ENCODE data around the gene CRIP2. TPM values are rescaled to one million over a fixed set of nuclear protein-coding genes. Genes with fewer than 3 reads are reported as not detected.

Gene CRIP2
- total and polyA plus RNA-seq, 9 of the 15 experiments (the other 6 are each of a cell fraction or from before 2014, with no cell fraction given): 0.18 to 2.0 (median 0.69) TPM; not detected in 1

- peaks cover 57% of the 10 kb centered on the region; the same call in 1 of the 3 replicates for H3K36me3 ChIP-seq (ENCODE audit: control insufficient read depth, insufficient read depth, low read length)
- in situ Hi-C loops (cut with MboI): no loop called here
- ATAC-seq: no peak
These were observed 25.1 kb upstream of the CRIP2 start for GRCh38 chr14:105449276-105450122.

DNA sequence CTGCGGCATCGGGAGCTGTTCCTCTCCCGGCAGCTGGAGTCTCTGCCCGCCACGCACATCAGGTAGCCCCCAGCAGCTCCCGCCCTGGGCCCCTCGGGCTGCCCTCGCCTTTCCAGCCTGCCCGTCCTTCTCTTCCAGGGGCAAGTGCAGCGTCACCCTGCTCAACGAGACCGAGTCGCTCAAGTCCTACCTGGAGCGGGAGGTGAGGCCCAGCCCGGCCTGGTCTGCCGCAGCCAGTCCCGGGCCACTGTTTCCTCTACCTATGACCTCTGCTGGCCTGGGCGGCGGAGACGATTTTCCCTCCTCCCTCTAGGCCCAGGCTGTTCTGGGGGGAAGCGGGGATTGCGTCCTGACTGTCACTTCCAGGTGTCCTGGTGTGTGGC, 24.5 kb upstream of the CRIP2 start:
- H3K4me1 ChIP-seq (replicated peaks in 1 of 2; ENCODE audit: control insufficient read depth in 2 of 2, insufficient read depth in 2 of 2, low read length in 2 of 2): peaks cover 0 to 47% of the 10 kb centered on the region in 2 experiments; a peak in 2 of 5 replicates
- FAIRE-seq (no peak), ATAC-seq (no peak), DNase-seq (ENCODE audit: extremely low read depth in 1 of 4, low spot score in 3 of 4) (no peak)
- no peaks in the 10 kb centered on the region for H3K9me1 ChIP-seq (ENCODE audit: control insufficient read depth, insufficient read depth, low read length)
- H3K27me3 ChIP-seq (ENCODE audit: control insufficient read depth in 2 of 2, insufficient read depth in 2 of 2, low read length in 2 of 2): no peaks in the 10 kb centered on the region
- ChIA-PET POLR2A (no interaction called here), CTCF (ENCODE audit: low intra/inter-chr PET ratio) (no interaction called here)
- H4K20me1 ChIP-seq (replicated peaks; ENCODE audit: control insufficient read depth, insufficient read depth, low read length): no peaks in the 10 kb centered on the region
- no TSS peak for BruUV-seq (replicated peaks)
- H3K79me2 ChIP-seq (ENCODE audit: control insufficient read depth, insufficient read depth, low read length): 0 out of 3 replicates have a peak, but pooled peaks cover 5% of the 10 kb centered on the region
- H3K4me3 ChIP-seq: no peak overlapping the region
- TF ChIP-seq HMGN3 (IDR thresholded peaks at IDR 0.05; ENCODE audit: borderline replicate concordance, extremely low read depth, insufficient read length, low read depth, low read length): no peak
- peaks cover 60% of the 10 kb centered on the region; the same call in 1 of the 3 replicates for H3K36me3 ChIP-seq (ENCODE audit: control insufficient read depth, insufficient read depth, low read length)
- H3K9me3 ChIP-seq (replicated peaks; ENCODE audit: control insufficient read depth, insufficient read depth, low read depth, low read length): no peaks in the 10 kb centered on the region
- no peak overlapping the region for H2AFZ ChIP-seq (ENCODE audit: low read depth, low read length)
- in situ Hi-C loops (cut with MboI): no loop called here
- H3K4me2 ChIP-seq (ENCODE audit: insufficient read depth, low read length): no peak overlapping the region
- intact Hi-C loops (cut with micrococcal nuclease): no loop called here
- 96% methylated on average over 5 of the region's 22 CpGs for WGBS (ENCODE audit: insufficient coverage, low coverage, missing lambda C conversion rate)
- H3K27ac ChIP-seq (ENCODE audit: extremely low read depth, low read depth, low read length): no peak overlapping the region
- no peak overlapping the region; a peak in 1 of 4 replicates for H3K9ac ChIP-seq (ENCODE audit: insufficient read depth in 1 of 2, low read depth in 2 of 2, low read length in 2 of 2)

More at GRCh38 chr14:105449276-105450122, 25.1 kb upstream of the CRIP2 start:
- TF ChIP-seq SRSF3 (IDR thresholded peaks at IDR 0.05; ENCODE audit: insufficient read depth, low read length) (no peak), ZNF436 (CRISPR knock-in tag; IDR thresholded peaks at IDR 0.05) (no peak), JUNB (CRISPR knock-in tag; conservative IDR thresholded peaks at IDR 0.05) (no peak), ZBTB1 (CRISPR knock-in tag; IDR thresholded peaks at IDR 0.05; ENCODE audit: borderline replicate concordance, low read depth) (no peak), RBM17 (IDR thresholded peaks at IDR 0.05; ENCODE audit: borderline replicate concordance, low read depth, low read length) (no peak), HNRNPLL (IDR thresholded peaks at IDR 0.05; ENCODE audit: low read depth, low read length, poor library complexity, severe bottlenecking) (no peak)
- DNase-seq (ENCODE audit: extremely low read depth in 1 of 4, low spot score in 3 of 4) (no peak), FAIRE-seq (no peak)
- Histone ChIP-seq H3K4me1 (replicated peaks in 1 of 2; ENCODE audit: control insufficient read depth in 2 of 2, insufficient read depth in 2 of 2, low read length in 2 of 2) (peaks cover 0 to 51% of the 10 kb centered on the region in 2 experiments; a peak in 2 of 5 replicates), H4K20me1 (replicated peaks; ENCODE audit: control insufficient read depth, insufficient read depth, low read length) (no peaks in the 10 kb centered on the region), H3K27ac (ENCODE audit: extremely low read depth, low read depth, low read length) (no peak overlapping the region), H3K9me1 (ENCODE audit: control insufficient read depth, insufficient read depth, low read length) (no peaks in the 10 kb centered on the region), H2AFZ (ENCODE audit: low read depth, low read length) (no peak overlapping the region), H3K9me3 (replicated peaks; ENCODE audit: control insufficient read depth, insufficient read depth, low read depth, low read length) (no peaks in the 10 kb centered on the region), H3K4me2 (ENCODE audit: insufficient read depth, low read length) (no peak overlapping the region), H3K27me3 (ENCODE audit: control insufficient read depth in 2 of 2, insufficient read depth in 2 of 2, low read length in 2 of 2) (no peaks in the 10 kb centered on the region), H3K79me2 (ENCODE audit: control insufficient read depth, insufficient read depth, low read length) (0 out of 3 replicates have a peak, but pooled peaks cover 5% of the 10 kb centered on the region), H3K9ac (ENCODE audit: insufficient read depth in 1 of 2, low read depth in 2 of 2, low read length in 2 of 2) (no peak overlapping the region), H3K4me3 (no peak overlapping the region)
- POLR2A ChIA-PET: no interaction called here
- CTCF ChIA-PET (ENCODE audit: low intra/inter-chr PET ratio): interaction anchor here (1.4 kb wide), 1 partner anchor 79 kb away, joined by 4 read pairs; no protein-coding TSS in a partner anchor
- intact Hi-C loops (cut with micrococcal nuclease): loop anchor here (5.0 kb wide), 1 partner anchor 38 kb away; the partner anchor contains the start of gene CRIP1
- no TSS peak for BruUV-seq (replicated peaks)
- WGBS (ENCODE audit: insufficient coverage, low coverage, missing lambda C conversion rate): 98% methylated on average over 9 of the region's 47 CpGs
